ENCODE data around the gene DNAH1. TPM values are rescaled to one million over a fixed set of nuclear protein-coding genes. Genes with fewer than 3 reads are reported as not detected.

DNAH1 gene
- polyA plus RNA-seq, 1 donor (not counting 4 experiments of a cell fraction or from before 2014, with no cell fraction given), result 0.33 TPM

DNA sequence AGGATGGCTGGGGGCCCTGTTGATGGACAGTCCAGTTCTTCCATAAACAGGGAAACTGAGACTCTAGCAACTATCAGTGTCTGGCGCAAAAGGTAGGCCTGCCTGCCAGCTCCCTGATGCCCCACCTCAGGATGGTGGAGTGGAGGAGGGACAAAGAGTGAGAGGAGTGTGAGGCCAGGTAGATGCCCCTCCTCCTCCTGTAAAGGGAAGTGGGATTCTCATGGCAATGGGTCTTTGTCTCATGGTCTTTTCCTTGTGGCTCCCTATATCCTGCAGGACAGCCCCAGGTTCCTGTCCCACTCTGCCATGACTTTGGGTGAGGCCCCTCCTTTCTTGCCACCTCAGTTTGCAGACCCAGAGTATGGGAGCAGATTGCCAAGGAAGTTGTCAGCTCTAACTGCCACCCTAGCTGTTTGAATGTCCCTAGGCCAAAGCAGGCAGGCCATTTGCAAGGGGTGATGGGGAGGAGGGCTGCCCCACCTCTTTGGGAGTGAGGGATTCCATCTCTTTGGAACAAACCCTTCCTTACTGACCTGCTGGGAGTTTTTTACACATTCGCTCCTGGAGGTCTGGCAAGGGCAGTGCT is 2.8 kb upstream of the DNAH1 start:
- peaks cover 2% of the 10 kb centered on the region for H3K9me1 ChIP-seq (ENCODE audit: control insufficient read depth, extremely low read depth, insufficient read depth, low read length)
- TF ChIP-seq, protein P1, sequence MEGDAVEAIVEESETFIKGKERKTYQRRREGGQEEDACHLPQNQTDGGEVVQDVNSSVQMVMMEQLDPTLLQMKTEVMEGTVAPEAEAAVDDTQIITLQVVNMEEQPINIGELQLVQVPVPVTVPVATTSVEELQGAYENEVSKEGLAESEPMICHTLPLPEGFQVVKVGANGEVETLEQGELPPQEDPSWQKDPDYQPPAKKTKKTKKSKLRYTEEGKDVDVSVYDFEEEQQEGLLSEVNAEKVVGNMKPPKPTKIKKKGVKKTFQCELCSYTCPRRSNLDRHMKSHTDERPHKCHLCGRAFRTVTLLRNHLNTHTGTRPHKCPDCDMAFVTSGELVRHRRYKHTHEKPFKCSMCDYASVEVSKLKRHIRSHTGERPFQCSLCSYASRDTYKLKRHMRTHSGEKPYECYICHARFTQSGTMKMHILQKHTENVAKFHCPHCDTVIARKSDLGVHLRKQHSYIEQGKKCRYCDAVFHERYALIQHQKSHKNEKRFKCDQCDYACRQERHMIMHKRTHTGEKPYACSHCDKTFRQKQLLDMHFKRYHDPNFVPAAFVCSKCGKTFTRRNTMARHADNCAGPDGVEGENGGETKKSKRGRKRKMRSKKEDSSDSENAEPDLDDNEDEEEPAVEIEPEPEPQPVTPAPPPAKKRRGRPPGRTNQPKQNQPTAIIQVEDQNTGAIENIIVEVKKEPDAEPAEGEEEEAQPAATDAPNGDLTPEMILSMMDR (optimal IDR thresholded peaks at IDR 0.05 in 1 of 3, IDR thresholded peaks at IDR 0.05 in 1 of 3, conservative IDR thresholded peaks at IDR 0.05 in 1 of 3; ENCODE audit: extremely low read depth in 1 of 3, insufficient read depth in 2 of 3, low read length in 3 of 3), result no peak
- TF ChIP-seq EZH2 (IDR thresholded peaks at IDR 0.05; ENCODE audit: low read length), result no peak
- dilution Hi-C loops (cut with MboI; ENCODE audit: extremely low pct_ligation_motif_present, low sequenced_read_pairs), result no loop called here
- no peaks in the 10 kb centered on the region for H3K36me3 ChIP-seq (ENCODE audit: control insufficient read depth in 2 of 2, extremely low read depth in 1 of 2, insufficient read depth in 2 of 2, low read length in 2 of 2)
- no peaks in the 10 kb centered on the region for H3K79me2 ChIP-seq (ENCODE audit: control insufficient read depth, insufficient read depth, low read length)
- H3K27me3 ChIP-seq (ENCODE audit: control insufficient read depth, extremely low read depth, insufficient read depth, low read length), result peaks cover 2% of the 10 kb centered on the region
- no peaks in the 10 kb centered on the region for H3K4me1 ChIP-seq (ENCODE audit: control insufficient read depth, extremely low read depth, insufficient read depth, low read length)
- no peak overlapping the region for H3K4me3 ChIP-seq (ENCODE audit: control insufficient read depth in 2 of 3, extremely low read depth in 1 of 3, insufficient read depth in 2 of 3, low read depth in 1 of 3, low read length in 3 of 3)
- no peak overlapping the region for H2AFZ ChIP-seq (ENCODE audit: control insufficient read depth, low read length)
- H3K9ac ChIP-seq (ENCODE audit: control insufficient read depth, extremely low read depth, insufficient read depth, low read length), result no peak overlapping the region
- DNase-seq (ENCODE audit: low read depth, low spot score), result no peak
- H3K4me2 ChIP-seq (ENCODE audit: control insufficient read depth, extremely low read depth, insufficient read depth, low read depth, low read length), result no peak overlapping the region
- no peak for FAIRE-seq
- H4K20me1 ChIP-seq (ENCODE audit: control insufficient read depth, extremely low read depth, insufficient read depth, low read length), result peaks cover 3% of the 10 kb centered on the region
- no peak overlapping the region for H3K27ac ChIP-seq (ENCODE audit: control insufficient read depth, insufficient read depth, low read length)
- H3K9me3 ChIP-seq (ENCODE audit: control insufficient read depth, low read depth, low read length), result no peaks in the 10 kb centered on the region

GRCh38 chr3:52313774-52314188 is 2.3 kb upstream of the DNAH1 start:
- Histone ChIP-seq H3K9me3 (ENCODE audit: control insufficient read depth, low read depth, low read length) (no peaks in the 10 kb centered on the region), H3K27me3 (ENCODE audit: control insufficient read depth, extremely low read depth, insufficient read depth, low read length) (peaks cover 7% of the 10 kb centered on the region), H2AFZ (ENCODE audit: control insufficient read depth, low read length) (no peak overlapping the region), H3K9me1 (ENCODE audit: control insufficient read depth, extremely low read depth, insufficient read depth, low read length) (peaks cover 2% of the 10 kb centered on the region), H3K4me2 (ENCODE audit: control insufficient read depth, extremely low read depth, insufficient read depth, low read depth, low read length) (no peak overlapping the region), H3K4me3 (ENCODE audit: control insufficient read depth in 2 of 3, extremely low read depth in 1 of 3, insufficient read depth in 2 of 3, low read depth in 1 of 3, low read length in 3 of 3) (no peak overlapping the region), H3K4me1 (ENCODE audit: control insufficient read depth, extremely low read depth, insufficient read depth, low read length) (no peaks in the 10 kb centered on the region), H4K20me1 (ENCODE audit: control insufficient read depth, extremely low read depth, insufficient read depth, low read length) (peaks cover 3% of the 10 kb centered on the region), H3K9ac (ENCODE audit: control insufficient read depth, extremely low read depth, insufficient read depth, low read length) (no peak overlapping the region), H3K36me3 (ENCODE audit: control insufficient read depth in 2 of 2, extremely low read depth in 1 of 2, insufficient read depth in 2 of 2, low read length in 2 of 2) (no peaks in the 10 kb centered on the region), H3K79me2 (ENCODE audit: control insufficient read depth, insufficient read depth, low read length) (no peaks in the 10 kb centered on the region), H3K27ac (ENCODE audit: control insufficient read depth, insufficient read depth, low read length) (no peak overlapping the region)
- no peak for TF ChIP-seq EZH2 (IDR thresholded peaks at IDR 0.05; ENCODE audit: low read length)
- TF ChIP-seq, protein P1 (optimal IDR thresholded peaks at IDR 0.05 in 1 of 3, IDR thresholded peaks at IDR 0.05 in 1 of 3, conservative IDR thresholded peaks at IDR 0.05 in 1 of 3; ENCODE audit: extremely low read depth in 1 of 3, insufficient read depth in 2 of 3, low read length in 3 of 3), result no peak
- dilution Hi-C loops (cut with MboI; ENCODE audit: extremely low pct_ligation_motif_present, low sequenced_read_pairs), result no loop called here
- DNase-seq (ENCODE audit: low read depth, low spot score), result no peak
- FAIRE-seq, result no peak

All from keratinocyte (primary cell).